DND-41 (cell line): ENCODE data around the gene BCO1.

ENCODE experiments used
- ATAC-seq: fragments of 200-7000 bp; cut with Tn5 transposase; 3 replicates; pipeline ENCODE4 v1.9.1; 2021; ENCODE audit warnings: low read depth; ENCODE audit not compliant: insufficient read depth
- DNase-seq: peaks from one replicate; pipeline ENCODE4 v3.0.0-alpha.2; 2020
- H2AFZ ChIP-seq: 2 replicates; pipeline ENCODE4 v1.6.0; 2012; ENCODE audit warnings: low read depth, low read length
- H3K27ac ChIP-seq: 2 replicates; pipeline ENCODE4 v1.5.1; 2012; ENCODE audit warnings: low read length, inconsistent platforms
- H3K27me3 ChIP-seq: fragments of 200-600 bp; sonication (generic); 2 replicates; pipeline ENCODE4 v1.6.0; 2012; ENCODE audit warnings: low read length, mild to moderate bottlenecking, inconsistent platforms; ENCODE audit not compliant: insufficient read depth, poor library complexity
- H3K36me3 ChIP-seq: 2 replicates; pipeline ENCODE4 v1.5.1; 2012; ENCODE audit warnings: low read length, inconsistent platforms; ENCODE audit not compliant: insufficient read depth
- H3K4me1 ChIP-seq: 2 replicates; pipeline ENCODE4 v1.5.1; 2012; ENCODE audit warnings: mild to moderate bottlenecking, low read length; ENCODE audit not compliant: insufficient read depth
- H3K4me2 ChIP-seq: 2 replicates; pipeline ENCODE4 v1.6.0; 2012; ENCODE audit warnings: mild to moderate bottlenecking, moderate library complexity, low read length, inconsistent platforms; ENCODE audit not compliant: insufficient read depth
- H3K4me3 ChIP-seq, 2 experiments: fragments of 200-600 bp in 1 of 2; shearing (Covaris generic) in 1 of 2; 2 replicates each; pipeline ENCODE4 v1.5.1; 2012 to 2016; ENCODE audit warnings: inconsistent platforms in 2 of 2, low read length in 2 of 2, mild to moderate bottlenecking in 2 of 2, low read depth in 1 of 2, moderate library complexity in 1 of 2
- H3K79me2 ChIP-seq: 2 replicates; pipeline ENCODE4 v1.6.0; 2012; ENCODE audit warnings: low read length, inconsistent platforms; ENCODE audit not compliant: insufficient read depth
- H3K9ac ChIP-seq: 2 replicates; pipeline ENCODE4 v1.6.0; 2012; ENCODE audit warnings: low read depth, mild to moderate bottlenecking, inconsistent platforms, low read length, moderate library complexity
- H3K9me3 ChIP-seq: 2 replicates; pipeline ENCODE4 v1.5.1; 2012; ENCODE audit warnings: low read length, moderate library complexity, mild to moderate bottlenecking, inconsistent platforms; ENCODE audit not compliant: insufficient read depth, severe bottlenecking
- H4K20me1 ChIP-seq: 2 replicates; pipeline ENCODE4 v1.6.0; 2012; ENCODE audit warnings: low read length; ENCODE audit not compliant: insufficient read depth
- CTCF ChIP-seq: IDR thresholded peaks from 2 replicates; pipeline ENCODE4 v1.5.1; 2012; ENCODE audit warnings: borderline replicate concordance, low read length, moderate library complexity, mild to moderate bottlenecking; ENCODE audit not compliant: poor library complexity, severe bottlenecking; ENCODE audit errors: extremely low read depth
- EZH2 ChIP-seq: IDR thresholded peaks from 3 replicates; pipeline ENCODE4 v1.6.1; 2012; ENCODE audit warnings: borderline replicate concordance, low read depth, mild to moderate bottlenecking, moderate library complexity, low read length, inconsistent platforms; ENCODE audit not compliant: severe bottlenecking

BCO1 gene

GRCh38 chr16:81311762-81312161, 73.3 kb downstream of the BCO1 start:
- H3K27ac ChIP-seq: no peak overlapping the region
- H3K79me2 ChIP-seq: peaks cover 41% of the 10 kb centered on the region
- no peak overlapping the region for H3K9ac ChIP-seq
- no peak overlapping the region for H2AFZ ChIP-seq
- ATAC-seq (no peak), DNase-seq (no peak)
- no peak overlapping the region for H3K4me3 ChIP-seq
- H3K4me1 ChIP-seq: peaks cover 34% of the 10 kb centered on the region
- no peak for TF ChIP-seq EZH2
- TF ChIP-seq CTCF: no peak
- peaks cover 16% of the 10 kb centered on the region; the same call in 1 of the 2 replicates for H4K20me1 ChIP-seq
- no peak overlapping the region for H3K4me2 ChIP-seq
- H3K36me3 ChIP-seq: no peaks in the 10 kb centered on the region; the same call in 1 of the 2 replicates
- H3K27me3 ChIP-seq: no peaks in the 10 kb centered on the region
- H3K9me3 ChIP-seq: no peaks in the 10 kb centered on the region

GRCh38 chr16:81313701-81314602, 75.5 kb downstream of the BCO1 start:
- no peaks in the 10 kb centered on the region; the same call in 1 of the 2 replicates for H3K36me3 ChIP-seq
- DNase-seq (peak; percentile 6), ATAC-seq (no peak)
- no peaks in the 10 kb centered on the region for H3K9me3 ChIP-seq
- peak overlapping the region; percentile 82 for H3K9ac ChIP-seq
- peak overlapping the region; percentile 94 for H3K4me2 ChIP-seq
- peaks cover 42% of the 10 kb centered on the region for H3K4me1 ChIP-seq
- peaks cover 20% of the 10 kb centered on the region; the same call in 1 of the 2 replicates for H4K20me1 ChIP-seq
- H3K27me3 ChIP-seq: no peaks in the 10 kb centered on the region
- H3K79me2 ChIP-seq: peaks cover 58% of the 10 kb centered on the region
- no peak for TF ChIP-seq CTCF
- TF ChIP-seq EZH2: no peak
- peak overlapping the region; percentile 80 to 96 for H3K4me3 ChIP-seq
- H2AFZ ChIP-seq: peak overlapping the region; percentile 93
- H3K27ac ChIP-seq: peak overlapping the region; percentile 84

GRCh38 chr16:81314603-81315270, 76.2 kb downstream of the BCO1 start, which contains the start of gene GAN:
GAN (plus strand) TSS chr16:81314962; CDS start chr16:81315114, 152 bp downstream.
- H3K79me2 ChIP-seq: peaks cover 62% of the 10 kb centered on the region
- peak within 1 kb of the TSS; percentile 80 to 96 for H3K4me3 ChIP-seq

More at GRCh38 chr16:81314603-81315270, 76.2 kb downstream of the BCO1 start, which contains the start of gene GAN:
- Histone ChIP-seq H2AFZ (peak within 1 kb of the TSS; percentile 93), H3K4me2 (peak within 1 kb of the TSS; percentile 94), H3K9me3 (no peaks in the 10 kb centered on the region), H3K9ac (peak within 1 kb of the TSS; percentile 82), H3K36me3 (no peaks in the 10 kb centered on the region; the same call in 1 of the 2 replicates), H3K27ac (peak within 1 kb of the TSS; percentile 84), H3K27me3 (no peaks in the 10 kb centered on the region), H3K4me1 (peaks cover 42% of the 10 kb centered on the region), H4K20me1 (peaks cover 25% of the 10 kb centered on the region; the same call in 1 of the 2 replicates)
- ATAC-seq (peak; percentile 97), DNase-seq (peak; percentile 96)
- no peak for TF ChIP-seq EZH2
- no peak for TF ChIP-seq CTCF
